Measurements from ENCODE around the gene DDX1. TPM values are rescaled to one million over a fixed set of nuclear protein-coding genes. Genes with fewer than 3 reads are reported as not detected.

Gene DDX1
- total RNA-seq, 3 donors from 2014 or later = 121 to 174 (median 128) TPM

DNA sequence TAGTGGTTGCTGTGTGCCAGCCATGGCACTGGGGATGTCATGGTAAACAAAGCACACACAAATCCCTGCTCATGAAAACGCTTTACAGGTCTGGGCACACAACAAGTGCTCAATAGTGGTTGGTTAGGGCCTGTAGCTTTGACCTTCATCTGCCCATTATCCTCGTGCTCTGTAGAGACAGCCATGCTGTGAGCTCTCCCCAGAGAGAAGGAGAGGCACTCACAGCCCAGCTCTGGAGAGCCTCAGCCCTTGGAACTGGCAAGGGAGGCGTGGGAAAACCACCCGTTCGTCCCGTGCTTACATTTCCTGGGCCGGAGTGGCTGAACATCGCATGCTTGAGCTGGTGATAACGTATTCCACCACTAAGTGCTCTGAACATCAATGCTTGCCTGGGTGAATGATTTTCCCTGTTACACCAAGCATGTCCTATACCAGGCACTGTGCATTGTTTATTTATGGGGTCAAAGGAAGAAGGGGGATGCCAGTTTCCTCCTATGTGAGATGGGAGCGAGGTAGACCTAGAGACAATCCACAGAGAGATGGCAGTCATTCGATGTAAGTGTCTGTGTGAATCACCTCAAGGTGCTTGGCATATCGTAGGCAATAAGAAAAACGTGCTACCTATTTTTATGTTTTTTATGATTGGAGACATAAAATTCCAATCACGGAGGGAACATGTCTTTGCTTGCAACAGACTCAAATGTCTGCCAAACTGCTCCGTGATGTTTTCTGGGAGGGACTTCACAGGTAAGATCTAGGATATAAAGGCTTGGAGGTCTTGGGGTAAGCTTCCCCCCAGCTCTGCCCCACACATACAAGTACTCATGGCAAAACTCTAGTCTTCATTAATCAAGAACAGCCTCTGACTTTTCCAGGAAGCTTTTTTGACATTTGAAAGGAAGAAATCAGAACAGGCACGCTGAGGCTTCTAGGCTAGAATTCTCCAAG is 75.5 kb downstream of the DDX1 start:
- no peaks in the 10 kb centered on the region for H3K4me1 Mint-ChIP-seq (ENCODE audit: low read depth)
- H3K9me3 Mint-ChIP-seq = no peaks in the 10 kb centered on the region
- no peaks in the 10 kb centered on the region for H3K27me3 Mint-ChIP-seq (ENCODE audit: low read depth)
- no peak for DNase-seq
- no peak overlapping the region for H3K4me3 Mint-ChIP-seq
- ATAC-seq = no peak
- no peaks in the 10 kb centered on the region for H3K36me3 Mint-ChIP-seq (ENCODE audit: insufficient read depth)

DNA sequence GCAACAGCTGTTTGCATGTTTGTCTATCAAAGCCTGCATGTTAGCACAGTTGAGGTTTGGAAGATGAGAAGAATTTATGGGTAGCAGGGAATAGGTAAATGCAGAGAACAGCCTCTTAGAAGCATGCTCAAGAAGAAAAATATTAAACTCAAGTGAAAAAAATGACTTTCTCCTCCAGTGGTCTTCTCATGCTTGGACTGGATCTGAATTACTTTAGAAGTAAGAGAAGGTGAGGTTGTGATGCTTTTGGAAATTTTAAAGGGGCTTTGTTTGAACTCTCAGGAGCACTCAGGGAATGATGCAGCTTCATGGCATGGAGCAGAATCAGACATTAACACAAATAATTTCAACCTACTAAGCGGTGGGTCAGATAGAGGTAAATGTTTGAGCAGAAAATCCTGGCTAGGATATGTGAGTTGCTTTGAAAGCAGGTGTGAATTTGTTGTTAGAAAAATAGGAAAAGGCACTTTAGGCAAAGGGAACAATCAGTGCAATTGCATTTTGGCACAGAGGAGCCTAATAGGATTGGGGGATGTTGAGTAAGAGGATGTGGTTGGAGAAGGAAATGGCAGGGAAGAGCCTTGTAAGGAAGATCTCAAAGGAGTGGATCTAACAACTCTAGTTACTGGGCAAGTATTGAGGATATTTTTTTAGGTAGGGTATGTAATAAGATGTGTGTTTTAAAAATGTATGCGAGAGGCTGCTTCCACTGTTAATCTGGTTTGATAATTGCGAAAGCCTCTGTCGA is 76.3 kb downstream of the DDX1 start:
- Mint-ChIP-seq H3K9me3 (no peaks in the 10 kb centered on the region), H3K4me1 (ENCODE audit: low read depth) (no peaks in the 10 kb centered on the region), H3K36me3 (ENCODE audit: insufficient read depth) (no peaks in the 10 kb centered on the region), H3K4me3 (no peak overlapping the region), H3K27me3 (ENCODE audit: low read depth) (no peaks in the 10 kb centered on the region)
- ATAC-seq (no peak), DNase-seq (no peak)

DNA sequence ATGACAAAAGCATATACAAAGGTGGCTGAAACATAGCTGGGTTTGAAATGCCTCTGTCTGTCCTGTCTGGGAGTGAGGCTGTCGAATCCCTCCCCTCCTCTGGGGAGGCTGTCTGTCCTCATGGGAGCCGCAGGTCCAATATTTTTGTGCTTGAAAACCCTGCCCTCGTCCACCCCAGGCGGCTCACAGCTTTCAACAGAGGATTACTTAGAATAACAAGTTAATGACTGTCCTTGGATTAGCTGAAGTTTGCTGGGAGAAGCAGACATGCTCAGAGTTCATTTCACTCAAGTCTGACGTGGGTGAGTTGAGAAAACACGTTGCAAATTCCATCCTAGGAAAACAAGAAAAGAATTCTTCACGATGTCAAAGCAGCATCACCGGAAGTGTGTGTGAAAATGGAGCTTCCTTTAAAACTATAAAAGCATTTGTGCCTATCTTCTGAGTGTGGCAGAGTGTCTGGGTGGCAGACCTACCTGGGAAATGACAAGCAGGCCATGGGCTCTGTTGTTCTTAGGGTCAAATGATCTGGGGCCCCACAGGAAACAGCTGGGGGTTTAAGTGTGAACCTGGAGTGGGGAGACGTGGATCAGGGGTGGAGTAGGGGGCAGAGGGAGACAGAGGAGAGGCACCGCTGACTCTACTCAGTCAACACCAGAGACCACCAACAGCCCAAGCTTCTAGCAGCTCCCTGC is 77.1 kb downstream of the DDX1 start:
- DNase-seq = no peak
- H3K27me3 Mint-ChIP-seq (ENCODE audit: low read depth) = peaks cover 3% of the 10 kb centered on the region

DNA sequence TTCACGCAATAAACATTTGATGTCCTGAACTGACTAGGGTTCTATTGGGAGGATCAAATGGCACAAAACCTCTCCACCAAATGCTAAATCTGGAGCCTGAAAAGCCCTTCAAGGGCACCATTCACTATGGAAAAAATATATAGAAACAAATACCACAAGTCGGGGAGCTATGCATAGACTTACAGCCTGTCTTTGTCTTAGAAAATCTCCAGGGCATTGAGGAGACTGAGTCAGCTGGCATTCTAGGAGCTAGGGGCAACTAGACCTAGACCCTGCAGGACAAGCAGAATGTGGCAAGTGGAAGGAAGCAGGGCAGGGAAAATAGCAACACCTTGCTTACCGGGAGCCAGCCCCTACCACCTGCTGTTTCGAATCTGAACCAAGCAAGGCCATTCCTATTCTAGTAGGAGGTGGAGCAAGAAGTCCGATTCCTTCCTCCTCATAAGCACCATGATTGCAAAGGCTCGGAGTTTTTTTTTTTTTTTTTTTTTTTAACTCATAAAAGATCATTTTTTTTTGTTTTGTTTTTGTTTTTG is 77.8 kb downstream of the DDX1 start:
- no peak for ATAC-seq
- no peaks in the 10 kb centered on the region for H3K9me3 Mint-ChIP-seq
- peaks cover 6% of the 10 kb centered on the region for H3K27me3 Mint-ChIP-seq (ENCODE audit: low read depth)
- H3K36me3 Mint-ChIP-seq (ENCODE audit: insufficient read depth) = no peaks in the 10 kb centered on the region
- no peaks in the 10 kb centered on the region for H3K4me1 Mint-ChIP-seq (ENCODE audit: low read depth)
- no peak for DNase-seq
- no peak overlapping the region for H3K4me3 Mint-ChIP-seq

More for the DNA sequence above, 77.1 kb downstream of the DDX1 start:
- Mint-ChIP-seq H3K4me1 (ENCODE audit: low read depth) (no peaks in the 10 kb centered on the region), H3K36me3 (ENCODE audit: insufficient read depth) (no peaks in the 10 kb centered on the region), H3K9me3 (no peaks in the 10 kb centered on the region), H3K4me3 (no peak overlapping the region)
- ATAC-seq = no peak

DNA sequence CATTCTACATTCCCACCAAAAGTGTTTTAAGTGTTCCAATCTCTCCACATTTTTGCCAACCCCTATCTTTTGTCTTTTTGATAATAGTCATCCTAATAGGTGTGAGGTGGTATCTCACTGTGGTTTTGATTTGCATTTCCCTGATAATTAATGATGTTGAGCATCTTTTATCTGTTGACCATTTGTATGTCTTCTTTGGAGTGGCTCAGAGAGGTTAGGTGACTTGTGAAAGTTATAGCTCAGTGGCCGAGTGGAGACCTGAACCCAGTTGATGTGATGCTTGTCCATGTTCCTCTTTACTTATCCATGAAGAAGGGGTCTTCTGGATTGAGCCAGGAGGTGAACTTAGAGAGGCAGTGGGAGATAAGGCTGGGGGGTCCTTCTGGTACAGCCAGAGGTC is 78.8 kb downstream of the DDX1 start:
- ATAC-seq (no peak), DNase-seq (no peak)
- Mint-ChIP-seq H3K9me3 (no peaks in the 10 kb centered on the region), H3K4me3 (no peak overlapping the region), H3K27me3 (ENCODE audit: low read depth) (peaks cover 6% of the 10 kb centered on the region), H3K36me3 (ENCODE audit: insufficient read depth) (no peaks in the 10 kb centered on the region), H3K4me1 (ENCODE audit: low read depth) (no peaks in the 10 kb centered on the region)

DNA sequence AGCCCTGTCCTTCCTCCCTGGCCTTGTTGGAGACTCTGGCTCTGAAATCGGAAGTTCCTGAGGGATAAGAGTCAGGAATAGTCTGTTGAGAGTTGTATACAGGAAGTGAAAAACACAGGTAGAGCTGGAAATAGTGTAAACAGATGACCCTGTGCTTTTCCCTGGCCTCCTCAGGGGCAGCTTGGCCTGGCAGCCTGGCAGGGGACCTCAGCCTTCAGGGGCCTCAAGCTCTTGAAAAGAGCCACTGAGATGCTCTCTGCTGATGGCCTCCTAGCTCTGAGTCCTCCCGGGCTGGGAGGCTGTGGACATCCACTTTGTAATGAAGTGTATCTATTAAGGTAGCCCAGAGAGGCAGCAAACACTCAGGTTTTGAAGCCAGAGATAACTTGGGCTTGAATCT is 79.3 kb downstream of the DDX1 start:
- no peak for ATAC-seq
- Mint-ChIP-seq H3K27me3 (ENCODE audit: low read depth) (peaks cover 6% of the 10 kb centered on the region), H3K36me3 (ENCODE audit: insufficient read depth) (no peaks in the 10 kb centered on the region), H3K9me3 (no peaks in the 10 kb centered on the region), H3K4me3 (no peak overlapping the region), H3K4me1 (ENCODE audit: low read depth) (no peaks in the 10 kb centered on the region)
- DNase-seq = no peak

DNA sequence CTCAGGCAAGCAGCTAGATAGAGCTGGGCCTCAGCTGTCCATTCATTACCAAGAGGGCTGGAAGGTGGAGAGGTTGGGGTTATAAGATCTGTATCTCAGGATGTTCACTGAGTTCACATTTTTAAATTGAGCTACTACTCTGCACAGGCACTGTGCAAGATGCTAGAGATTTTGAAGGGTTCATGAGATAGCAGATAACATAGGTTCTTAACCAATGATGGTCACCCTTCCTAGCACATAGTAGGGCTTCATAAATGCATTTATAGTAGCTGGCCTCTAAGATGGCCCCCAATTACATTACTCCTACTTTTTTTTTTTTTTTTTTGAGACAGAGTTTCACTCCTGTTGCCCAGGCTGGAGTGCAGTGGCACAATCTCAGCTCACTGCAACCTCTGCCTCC is 79.7 kb downstream of the DDX1 start:
- ATAC-seq (no peak), DNase-seq (no peak)
- H3K4me3 Mint-ChIP-seq = no peak overlapping the region
- peaks cover 6% of the 10 kb centered on the region for H3K27me3 Mint-ChIP-seq (ENCODE audit: low read depth)
- H3K4me1 Mint-ChIP-seq (ENCODE audit: low read depth) = no peaks in the 10 kb centered on the region
- no peaks in the 10 kb centered on the region for H3K36me3 Mint-ChIP-seq (ENCODE audit: insufficient read depth)
- no peaks in the 10 kb centered on the region for H3K9me3 Mint-ChIP-seq

DNA sequence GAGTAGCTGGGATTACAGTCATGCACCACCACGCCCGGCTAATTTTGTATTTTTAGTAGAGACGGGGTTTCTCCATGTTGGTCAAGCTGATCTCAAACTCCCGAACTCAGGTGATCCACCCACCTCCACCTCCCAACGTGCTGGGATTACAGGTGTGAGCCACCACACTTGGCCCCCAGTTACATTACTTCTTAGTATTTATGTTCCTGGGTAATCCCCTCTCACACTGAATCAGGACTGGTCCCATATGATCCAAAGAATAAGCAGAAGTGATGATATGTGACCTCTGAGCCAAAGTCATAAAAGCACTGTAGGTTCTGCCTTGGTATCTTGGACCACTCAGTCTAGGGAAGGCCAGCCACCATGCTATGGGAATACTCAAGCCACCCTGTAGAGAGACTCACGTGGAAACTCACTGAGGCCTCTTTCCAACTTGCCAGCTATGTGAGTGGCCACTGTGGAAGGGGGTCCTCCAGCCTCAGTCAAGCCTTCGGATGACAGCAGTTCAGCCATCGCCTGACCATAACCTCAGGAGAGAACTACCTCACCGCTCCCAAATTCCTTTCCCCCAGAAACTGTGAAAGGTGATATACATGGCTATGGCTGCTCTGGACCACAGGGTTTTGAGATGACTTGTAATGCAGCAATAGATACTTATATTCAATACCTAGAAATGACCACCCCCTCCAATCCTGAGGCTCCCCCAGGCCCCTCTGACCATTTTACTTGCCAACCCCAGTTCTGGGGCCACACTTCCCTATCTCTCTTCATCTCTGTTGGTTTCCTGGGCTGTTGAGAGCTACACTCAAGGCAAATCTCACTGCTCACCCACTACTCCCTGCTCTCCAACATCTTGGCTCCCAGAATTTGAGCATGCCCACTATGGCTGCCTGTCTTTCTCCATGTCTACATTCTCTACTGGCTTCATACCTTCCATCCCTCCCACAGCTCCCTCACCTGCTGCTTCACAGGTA is 80.5 kb downstream of the DDX1 start:
- no peaks in the 10 kb centered on the region for H3K9me3 Mint-ChIP-seq
- H3K27me3 Mint-ChIP-seq (ENCODE audit: low read depth) = peaks cover 6% of the 10 kb centered on the region
- DNase-seq (no peak), ATAC-seq (no peak)
- no peak overlapping the region for H3K4me3 Mint-ChIP-seq
- no peaks in the 10 kb centered on the region for H3K36me3 Mint-ChIP-seq (ENCODE audit: insufficient read depth)
- H3K4me1 Mint-ChIP-seq (ENCODE audit: low read depth) = no peaks in the 10 kb centered on the region

DNA sequence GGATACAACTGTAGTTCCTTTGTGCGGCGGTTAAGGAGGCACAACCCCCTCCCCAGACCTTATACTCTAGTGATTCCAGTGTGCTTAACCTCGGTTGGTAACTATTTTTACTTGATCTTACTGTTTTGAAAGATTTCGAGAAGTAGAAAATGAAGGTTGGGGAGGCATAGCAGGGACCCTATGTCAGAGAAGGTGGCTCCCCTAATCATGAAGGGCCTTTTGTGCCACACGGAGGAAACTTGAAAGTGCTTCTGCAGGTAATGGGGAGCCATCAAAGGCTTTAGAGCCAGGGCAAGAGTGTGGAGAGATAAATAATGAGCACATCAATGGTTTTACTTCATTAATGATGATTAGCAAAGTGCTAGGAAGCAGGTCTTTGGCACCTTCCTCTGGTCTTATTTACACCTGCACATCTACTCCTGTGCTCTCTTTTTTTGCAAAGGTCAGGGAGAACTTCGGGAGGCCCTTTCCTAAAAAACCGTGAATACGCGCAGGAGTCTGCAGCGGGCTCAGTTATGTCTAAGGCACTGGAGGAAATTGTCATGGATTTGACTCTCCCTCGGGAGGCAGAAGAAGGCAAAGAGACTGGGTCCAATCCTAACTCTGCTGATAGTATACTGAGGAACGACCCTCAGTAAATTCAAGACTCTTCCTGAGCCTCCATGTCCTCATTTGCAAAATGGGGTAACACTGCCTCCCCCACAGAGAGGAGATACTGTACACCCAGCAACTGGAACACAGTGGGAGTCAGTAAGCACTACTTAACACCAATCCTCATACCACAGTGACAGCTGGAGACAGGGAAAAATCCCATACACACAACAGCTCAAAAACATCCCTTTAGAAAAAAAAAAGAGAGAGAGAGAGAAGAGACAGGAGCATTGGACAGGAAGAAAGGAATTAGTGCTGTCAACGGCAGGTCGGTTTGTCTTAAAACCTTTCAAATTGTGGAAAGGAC is 81.6 kb downstream of the DDX1 start:
- no peaks in the 10 kb centered on the region for H3K4me1 Mint-ChIP-seq (ENCODE audit: low read depth)
- no peak for DNase-seq
- peaks cover 6% of the 10 kb centered on the region for H3K27me3 Mint-ChIP-seq (ENCODE audit: low read depth)
- no peak overlapping the region for H3K4me3 Mint-ChIP-seq
- no peak for ATAC-seq
- H3K36me3 Mint-ChIP-seq (ENCODE audit: insufficient read depth) = no peaks in the 10 kb centered on the region
- no peaks in the 10 kb centered on the region for H3K9me3 Mint-ChIP-seq

DNA sequence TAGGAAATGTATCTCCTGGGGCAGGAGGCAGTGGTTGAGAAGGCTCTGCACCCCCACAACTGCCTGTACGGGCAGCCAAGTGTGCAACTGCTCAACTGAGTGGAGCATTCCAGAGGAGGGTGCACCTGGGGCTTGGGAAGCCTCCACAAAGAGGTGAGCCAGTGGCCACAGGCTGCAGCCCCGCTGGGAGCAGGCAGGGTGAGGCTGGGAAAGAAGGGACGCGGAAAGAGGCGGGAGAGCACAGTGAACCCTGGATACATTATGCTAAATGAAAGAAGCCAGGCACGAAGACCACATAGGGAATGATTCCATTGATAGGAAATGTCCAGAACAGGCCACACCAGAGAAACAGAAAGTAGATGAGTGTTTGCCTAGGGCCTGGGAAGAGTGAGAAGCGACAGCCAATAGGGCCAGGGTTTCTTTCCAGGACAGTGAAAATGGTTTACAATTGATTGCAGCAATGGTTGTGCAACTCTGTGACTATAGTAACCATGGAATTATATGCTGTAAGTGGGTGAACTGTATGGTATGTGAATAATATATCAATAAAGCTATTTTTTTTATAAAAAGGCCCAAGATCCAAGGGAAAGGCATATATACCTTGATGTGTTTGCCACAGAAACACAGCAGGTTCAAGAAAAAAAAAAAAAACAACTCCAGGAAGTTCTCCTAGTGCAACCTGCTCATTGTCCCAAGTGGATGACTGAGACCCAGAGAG is 82.4 kb downstream of the DDX1 start:
- H3K4me3 Mint-ChIP-seq = no peak overlapping the region
- H3K4me1 Mint-ChIP-seq (ENCODE audit: low read depth) = no peaks in the 10 kb centered on the region
- peaks cover 6% of the 10 kb centered on the region for H3K27me3 Mint-ChIP-seq (ENCODE audit: low read depth)
- no peaks in the 10 kb centered on the region for H3K9me3 Mint-ChIP-seq
- H3K36me3 Mint-ChIP-seq (ENCODE audit: insufficient read depth) = no peaks in the 10 kb centered on the region
- ATAC-seq (no peak), DNase-seq (no peak)

DNA sequence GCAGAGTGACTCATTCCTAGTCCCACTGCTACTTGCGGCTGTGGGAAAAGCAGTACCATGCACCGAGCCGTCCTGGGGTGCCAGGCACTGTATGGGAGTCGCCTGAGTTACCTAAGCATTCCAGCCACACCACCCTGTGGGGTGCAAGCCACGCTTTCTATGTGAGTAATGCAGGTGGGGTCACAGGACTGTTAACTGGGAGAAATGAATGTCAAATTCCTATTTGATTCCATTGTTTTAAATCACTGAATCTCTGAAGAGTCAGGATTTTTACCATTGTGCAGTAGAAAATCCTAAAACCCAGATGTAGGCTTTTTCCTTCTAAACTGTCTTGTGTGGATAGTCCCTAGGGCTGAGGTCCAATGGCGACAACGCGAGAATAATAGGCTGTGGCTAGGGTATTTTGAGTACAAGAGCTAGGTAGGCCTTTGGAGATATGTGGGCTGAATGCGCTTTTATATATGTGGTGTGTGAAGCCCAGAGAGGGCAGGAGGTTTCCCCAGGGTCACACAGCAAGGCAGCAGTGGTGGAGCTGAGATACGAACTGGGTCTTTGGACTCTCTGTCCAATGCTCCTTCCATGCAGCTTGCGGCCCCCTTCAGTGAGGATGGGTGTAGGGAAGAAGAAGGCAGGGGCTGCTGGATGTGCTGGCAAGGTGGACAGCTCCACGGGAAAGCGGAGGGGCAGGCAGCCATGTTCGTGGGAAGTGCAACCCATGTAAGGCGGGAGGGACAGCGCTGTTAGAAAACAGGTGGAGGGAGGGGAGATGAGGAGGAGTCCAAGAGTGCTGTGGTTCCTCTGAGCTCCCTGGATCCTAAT is 83.2 kb downstream of the DDX1 start:
- Mint-ChIP-seq H3K36me3 (ENCODE audit: insufficient read depth) (no peaks in the 10 kb centered on the region), H3K4me1 (ENCODE audit: low read depth) (no peaks in the 10 kb centered on the region), H3K4me3 (no peak overlapping the region), H3K9me3 (no peaks in the 10 kb centered on the region), H3K27me3 (ENCODE audit: low read depth) (peaks cover 6% of the 10 kb centered on the region)
- DNase-seq (no peak), ATAC-seq (no peak)

Measured in activated T-cell treated with anti-CD3 and anti-CD28 coated beads, Interleukin-2, amount 50 U/mL, for 4 hours (primary cell).